A673 (cell line): Measurements from ENCODE around the gene RSRC1. TPM values are rescaled to one million over a fixed set of nuclear protein-coding genes. Genes with fewer than 3 reads are reported as not detected.

Experiments
- BruUV-seq: library from RNA; stranded (reverse); fragments of 400-500 nt; replicated peaks from 2 replicates; lab custom pipeline; 2021; lab: Mats Ljungman, UMichigan
- CTCF ChIA-PET: fragments of 300-600 bp; sonication (Branson Sonifier 250); formaldehyde crosslinking; loops from one replicate; lab custom pipeline; 2022; ENCODE audit warnings: antibody characterized with exemption; lab: Charles Lee
- POLR2A ChIA-PET: fragments of 300-600 bp; sonication (Branson Sonifier 250); formaldehyde crosslinking; loops from one replicate; lab custom pipeline; 2022; ENCODE audit warnings: antibody characterized with exemption; ENCODE audit not compliant: low non-redundant PET; lab: Charles Lee
- DNase-seq: peaks from one replicate; pipeline ENCODE4 v3.0.0-alpha.2; 2015; ENCODE audit warnings: low spot score
- H3K27ac ChIP-seq: fragments of 200-600 bp; sonication (generic); 2 replicates; pipeline ENCODE4 v1.5.1; 2016; ENCODE audit warnings: mixed run types, low read depth, mild to moderate bottlenecking, mixed read lengths, antibody characterized with exemption, low read length; ENCODE audit not compliant: poor library complexity, severe bottlenecking
- H3K27me3 ChIP-seq: fragments of 200-600 bp; sonication (generic); replicated peaks from 2 replicates; pipeline ENCODE4 v1.6.1; 2017; ENCODE audit warnings: mixed run types, low read depth, mild to moderate bottlenecking, mixed read lengths, antibody characterized with exemption, low read length; ENCODE audit not compliant: insufficient read depth, poor library complexity
- H3K36me3 ChIP-seq: fragments of 200-600 bp; sonication (generic); 2 replicates; pipeline ENCODE4 v1.6.1; 2016; ENCODE audit warnings: mixed run types, mild to moderate bottlenecking, mixed read lengths, antibody characterized with exemption, low read length; ENCODE audit not compliant: insufficient read depth, poor library complexity, severe bottlenecking
- H3K4me1 ChIP-seq: fragments of 200-600 bp; sonication (generic); 2 replicates; pipeline ENCODE4 v1.6.1; 2017; ENCODE audit warnings: mixed run types, mild to moderate bottlenecking, mixed read lengths, antibody characterized with exemption, low read length; ENCODE audit not compliant: insufficient read depth, poor library complexity, severe bottlenecking
- H3K4me3 ChIP-seq: fragments of 200-600 bp; sonication (generic); 2 replicates; pipeline ENCODE4 v1.5.1; 2016; ENCODE audit warnings: low read depth, mixed run types, mild to moderate bottlenecking, mixed read lengths, low read length; ENCODE audit not compliant: poor library complexity, severe bottlenecking
- H3K9me3 ChIP-seq: fragments of 200-600 bp; sonication (generic); 2 replicates; pipeline ENCODE4 v1.6.1; 2016; ENCODE audit warnings: mixed run types, low read depth, mild to moderate bottlenecking, mixed read lengths, antibody characterized with exemption, low read length; ENCODE audit not compliant: poor library complexity, severe bottlenecking
- CTCF ChIP-seq: fragments of 300-800, 200-600 bp; sonication (generic); conservative IDR thresholded peaks from 2 replicates; pipeline ENCODE4 v1.5.1; 2017; ENCODE audit warnings: low read depth, mild to moderate bottlenecking, antibody characterized with exemption, low read length, moderate library complexity, mixed read lengths
- EZH2 ChIP-seq: fragments of 200-600 bp; sonication (generic); IDR thresholded peaks from 2 replicates; pipeline ENCODE4 v1.6.1; 2017; ENCODE audit warnings: borderline replicate concordance, low read depth, mild to moderate bottlenecking, mixed read lengths, antibody characterized with exemption, low read length; ENCODE audit not compliant: poor library complexity, severe bottlenecking
- intact Hi-C: fragments of 100-400 bp; cut with micrococcal nuclease; formaldehyde crosslinking; loops from one replicate; pipeline ENCODE4 v1.10.0; 2022; ENCODE audit not compliant: unreplicated experiment
- total RNA-seq: library from RNA; stranded (reverse); gene quantifications from 2 replicates; pipeline ENCODE4 v1.2.3, GENCODE V29; 2021

Gene RSRC1
- total RNA-seq, 1 experiment from 2014 or later: 59.4 TPM

GRCh38 chr3:158273656-158274055 lies 163.8 kb downstream of the RSRC1 start:
- ChIA-PET CTCF (no interaction called here), POLR2A (no interaction called here)
- no peak overlapping the region for H3K27ac ChIP-seq
- H3K9me3 ChIP-seq: peaks cover 12% of the 10 kb centered on the region
- intact Hi-C loops: loop anchor here (5.0 kb wide), 1 partner anchor 161 kb away; the partner anchor contains the start of gene RSRC1
- H3K4me3 ChIP-seq: no peak overlapping the region
- H3K27me3 ChIP-seq: no peaks in the 10 kb centered on the region
- no peaks in the 10 kb centered on the region for H3K36me3 ChIP-seq
- peaks cover 32% of the 10 kb centered on the region for H3K4me1 ChIP-seq
- no TSS peak for BruUV-seq
- no peak for TF ChIP-seq EZH2
- no peak for TF ChIP-seq CTCF
- DNase-seq: no peak

- ChIA-PET POLR2A (no interaction called here), CTCF (no interaction called here)
- peaks cover 13% of the 10 kb centered on the region for H3K4me1 ChIP-seq
- no TSS peak for BruUV-seq
- TF ChIP-seq CTCF: no peak
- TF ChIP-seq EZH2: no peak
- no peak overlapping the region for H3K4me3 ChIP-seq
- intact Hi-C loops: no loop called here
- no peak overlapping the region for H3K27ac ChIP-seq
- H3K27me3 ChIP-seq: no peaks in the 10 kb centered on the region
- DNase-seq: no peak
- no peaks in the 10 kb centered on the region for H3K36me3 ChIP-seq
- H3K9me3 ChIP-seq: peaks cover 10% of the 10 kb centered on the region
These were observed 168.3 kb downstream of the RSRC1 start for GRCh38 chr3:158278187-158278586.

GRCh38 chr3:158279609-158280008 lies 169.7 kb downstream of the RSRC1 start:
- H3K27me3 ChIP-seq: no peaks in the 10 kb centered on the region
- intact Hi-C loops: no loop called here
- H3K9me3 ChIP-seq: peaks cover 10% of the 10 kb centered on the region
- no peak for TF ChIP-seq CTCF
- no peak for TF ChIP-seq EZH2
- BruUV-seq: no TSS peak
- no peaks in the 10 kb centered on the region for H3K36me3 ChIP-seq
- H3K27ac ChIP-seq: peak overlapping the region; percentile 9
- ChIA-PET CTCF (interaction anchor here (0.6 kb wide), 1 partner anchor 69 kb away, joined by 3 read pairs; no protein-coding TSS in a partner anchor), POLR2A (no interaction called here)
- H3K4me3 ChIP-seq: no peak overlapping the region
- H3K4me1 ChIP-seq: peaks cover 12% of the 10 kb centered on the region
- DNase-seq: no peak
